GM21515 (cell line): ENCODE data around the gene PRKACA.
A peak's percentile ranks its signal among the peaks of the same experiment; 100 is the strongest.

Experiments used
- ATAC-seq: cut with Tn5 transposase; IDR thresholded peaks from one replicate; pipeline ENCODE4 v1.9.1; 2021; ENCODE audit not compliant: unreplicated experiment

The PRKACA gene

GRCh38 chr19:14073261-14073924, 44.2 kb downstream of the PRKACA start:
- ATAC-seq = peak; percentile 50

- ATAC-seq = no peak
Measured at GRCh38 chr19:14072535-14073260, 44.9 kb downstream of the PRKACA start, which contains the start of gene MISP3. TSS of gene MISP3 (plus strand) at chr19:14072786. CDS start at chr19:14073310, 524 bp downstream.

GRCh38 chr19:14070268-14071050, 47.1 kb downstream of the PRKACA start:
- ATAC-seq = no peak

GRCh38 chr19:14066134-14066533, 51.4 kb downstream of the PRKACA start:
- no peak for ATAC-seq

GRCh38 chr19:14063105-14063504, 54.5 kb downstream of the PRKACA start:
- no peak for ATAC-seq

- ATAC-seq = no peak
Measured at GRCh38 chr19:14062558-14062855, 55.1 kb downstream of the PRKACA start.

GRCh38 chr19:14061751-14062557, 55.6 kb downstream of the PRKACA start, which contains the start of gene PALM3:
TSS of gene PALM3 (minus strand) at chr19:14062076. CDS start at chr19:14061980, 96 bp downstream.
- ATAC-seq = no peak

GRCh38 chr19:14061081-14061749, 56.3 kb downstream of the PRKACA start:
- no peak for ATAC-seq

GRCh38 chr19:14059652-14060155, 57.9 kb downstream of the PRKACA start:
- ATAC-seq = no peak

GRCh38 chr19:14059093-14059480, 58.5 kb downstream of the PRKACA start:
- ATAC-seq = no peak

- ATAC-seq = no peak
Measured at GRCh38 chr19:14058182-14059092, 59.1 kb downstream of the PRKACA start.

GRCh38 chr19:14056741-14057356, 60.7 kb downstream of the PRKACA start:
- no peak for ATAC-seq

- no peak for ATAC-seq
Measured at GRCh38 chr19:14056069-14056666, 61.4 kb downstream of the PRKACA start.

- ATAC-seq = no peak
Measured at GRCh38 chr19:14055396-14055795, 62.2 kb downstream of the PRKACA start.

- no peak for ATAC-seq
Measured at GRCh38 chr19:14054721-14055120, 62.8 kb downstream of the PRKACA start.

- no peak for ATAC-seq
Measured at GRCh38 chr19:14054099-14054498, 63.5 kb downstream of the PRKACA start.

- ATAC-seq = no peak
Measured at GRCh38 chr19:14053500-14053899, 64.1 kb downstream of the PRKACA start.

GRCh38 chr19:14053032-14053431, 64.5 kb downstream of the PRKACA start:
- ATAC-seq = no peak
